Testis (tissue), 3 donors: ENCODE data around the gene CHRNA1. TPM values are rescaled to one million over a fixed set of nuclear protein-coding genes. Genes with fewer than 3 reads are reported as not detected.

Experiments used
- DNase-seq: peaks from one replicate; pipeline ENCODE4 v3.0.0-alpha.2; 2019
- H3K27ac ChIP-seq, 2 donors: fragments of 200-600 bp; sonication (generic); one replicate each; pipeline ENCODE4 v1.5.1; 2019
- H3K27me3 ChIP-seq: fragments of 200-600 bp; sonication (generic); one replicate; pipeline ENCODE4 v1.5.1; 2019
- H3K36me3 ChIP-seq: fragments of 200-600 bp; sonication (generic); one replicate; pipeline ENCODE4 v1.5.1; 2017; ENCODE audit warnings: low read depth; ENCODE audit errors: missing control alignments
- H3K4me1 ChIP-seq: fragments of 200-600 bp; sonication (generic); one replicate; pipeline ENCODE4 v1.5.1; 2019
- H3K4me3 ChIP-seq, 2 donors: fragments of 200-600 bp; sonication (generic); one replicate each; pipeline ENCODE4 v1.5.1; 2017 to 2019
- H3K9me3 ChIP-seq: fragments of 200-600 bp; sonication (generic); one replicate; pipeline ENCODE4 v1.5.1; 2017
- POLR2A ChIP-seq: fragments of 450-650 bp; IDR thresholded peaks from one replicate; pipeline ENCODE4 v1.6.1; 2017; ENCODE audit warnings: antibody characterized with exemption, mild to moderate bottlenecking, moderate library complexity
- WGBS, 2 donors: methylation state at CpG; one replicate each; pipeline ENCODE4 v1.1.5; 2018; 5-methylcytosine and 5-hydroxymethylcytosine counted together
- intact Hi-C: fragments of 100-400 bp; cut with DNase I; formaldehyde crosslinking; loops from one replicate; pipeline ENCODE4 v1.15.1; 2023; ENCODE audit warnings: low total_unique reads
- polyA plus RNA-seq: library from polyadenylated mRNA; stranded (reverse); fragments of 350-450 nt; fragmentation: Illumina TruSeq; extraction: RNeasy Lipid Tissue Mini Kit (QIAGEN cat#74804); gene quantifications from one replicate; pipeline ENCODE4 v1.2.3, GENCODE V29; 2014; ENCODE audit warnings: low read depth, low replicate concordance; ENCODE audit not compliant: insufficient read depth
- total RNA-seq, 2 donors: library from RNA; depleted of rRNA; stranded (reverse); fragments of >200 nt; gene quantifications; one replicate each; pipeline ENCODE4 v1.2.3, GENCODE V29; 2016
- TF ChIP-seq, protein P1 (sequence below), 3 experiments: fragments of 450-650 bp in 2 of 3; fragments of 200-600 bp in 1 of 3; sonication (generic) in 1 of 3; IDR thresholded peaks; one replicate each; pipeline ENCODE4 v1.5.1; 2016 to 2019; ENCODE audit warnings: antibody characterized with exemption in 3 of 3, mild to moderate bottlenecking in 2 of 3, moderate library complexity in 1 of 3

The CHRNA1 gene
- total and polyA plus RNA-seq, 3 donors from 2014 or later: 0.25 to 2.7 (median 1.2) TPM

DNA sequence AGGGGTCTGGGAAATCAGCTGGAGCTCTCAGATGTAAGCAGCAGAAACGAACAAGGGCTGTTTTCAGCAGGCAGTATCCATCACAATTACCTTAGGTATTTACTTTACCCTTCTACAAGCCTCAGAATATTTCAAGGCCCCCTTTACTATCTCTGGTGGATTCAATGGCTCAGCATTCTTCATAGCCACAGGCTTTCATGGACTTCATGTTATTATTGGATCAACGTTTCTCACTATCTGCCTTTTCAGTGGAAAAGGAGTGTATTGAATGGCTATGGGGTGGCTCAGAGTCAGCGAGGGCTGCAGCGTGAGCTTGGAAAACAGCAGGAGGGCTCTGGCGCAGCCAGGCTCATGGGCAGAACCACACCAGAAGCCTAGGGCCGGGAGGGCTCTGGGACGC, 16.6 kb upstream of the CHRNA1 start:
- TF ChIP-seq, protein P1, sequence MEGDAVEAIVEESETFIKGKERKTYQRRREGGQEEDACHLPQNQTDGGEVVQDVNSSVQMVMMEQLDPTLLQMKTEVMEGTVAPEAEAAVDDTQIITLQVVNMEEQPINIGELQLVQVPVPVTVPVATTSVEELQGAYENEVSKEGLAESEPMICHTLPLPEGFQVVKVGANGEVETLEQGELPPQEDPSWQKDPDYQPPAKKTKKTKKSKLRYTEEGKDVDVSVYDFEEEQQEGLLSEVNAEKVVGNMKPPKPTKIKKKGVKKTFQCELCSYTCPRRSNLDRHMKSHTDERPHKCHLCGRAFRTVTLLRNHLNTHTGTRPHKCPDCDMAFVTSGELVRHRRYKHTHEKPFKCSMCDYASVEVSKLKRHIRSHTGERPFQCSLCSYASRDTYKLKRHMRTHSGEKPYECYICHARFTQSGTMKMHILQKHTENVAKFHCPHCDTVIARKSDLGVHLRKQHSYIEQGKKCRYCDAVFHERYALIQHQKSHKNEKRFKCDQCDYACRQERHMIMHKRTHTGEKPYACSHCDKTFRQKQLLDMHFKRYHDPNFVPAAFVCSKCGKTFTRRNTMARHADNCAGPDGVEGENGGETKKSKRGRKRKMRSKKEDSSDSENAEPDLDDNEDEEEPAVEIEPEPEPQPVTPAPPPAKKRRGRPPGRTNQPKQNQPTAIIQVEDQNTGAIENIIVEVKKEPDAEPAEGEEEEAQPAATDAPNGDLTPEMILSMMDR (IDR thresholded peaks at IDR 0.05): no peak
- TF ChIP-seq POLR2A: no peak
- DNase-seq: no peak
- H3K36me3 ChIP-seq: no peaks in the 10 kb centered on the region
- WGBS, 2 donors: 88 to 93% methylated on average over 7 of the region's 7 CpGs
- H3K4me3 ChIP-seq: no peak overlapping the region
- intact Hi-C loops: no loop called here
- no peaks in the 10 kb centered on the region for H3K27me3 ChIP-seq
- H3K4me1 ChIP-seq: peaks cover 17% of the 10 kb centered on the region
- no peak overlapping the region for H3K27ac ChIP-seq
- H3K9me3 ChIP-seq: no peaks in the 10 kb centered on the region

DNA sequence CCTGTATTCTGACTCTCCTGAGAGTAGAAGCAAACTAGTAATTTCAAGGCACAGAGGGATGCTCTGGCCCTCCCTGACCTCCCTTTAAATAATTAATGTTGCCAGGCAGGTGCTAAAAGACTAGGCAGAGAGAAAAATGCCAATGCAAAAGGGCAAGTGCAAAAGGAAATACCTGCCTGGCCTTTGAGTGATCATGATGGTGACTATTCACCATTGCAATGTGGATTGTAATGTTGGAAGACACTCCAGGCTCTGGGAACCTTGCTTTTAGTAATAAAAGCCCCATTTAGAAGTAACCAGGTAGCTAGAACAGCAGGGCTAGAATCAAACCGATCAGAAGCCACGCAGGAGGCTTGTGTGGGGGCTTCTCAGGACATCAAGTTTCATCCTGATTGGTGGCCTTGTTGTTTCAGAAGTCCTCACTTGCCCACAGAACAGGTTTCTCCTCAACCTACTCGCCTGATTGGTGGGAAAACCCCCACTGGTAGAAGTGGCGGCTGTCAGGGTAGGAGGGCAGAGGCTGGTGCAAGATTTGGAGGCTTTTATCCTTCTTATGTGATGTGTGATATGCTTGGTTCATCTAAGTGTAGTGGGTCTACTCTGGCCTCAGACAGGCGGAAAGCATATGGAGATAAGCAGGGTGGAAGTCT, 16.0 kb upstream of the CHRNA1 start:
- H3K4me1 ChIP-seq: peaks cover 17% of the 10 kb centered on the region
- DNase-seq: no peak
- 87 to 91% methylated on average over 5 of the region's 5 CpGs for WGBS, 2 donors

DNA sequence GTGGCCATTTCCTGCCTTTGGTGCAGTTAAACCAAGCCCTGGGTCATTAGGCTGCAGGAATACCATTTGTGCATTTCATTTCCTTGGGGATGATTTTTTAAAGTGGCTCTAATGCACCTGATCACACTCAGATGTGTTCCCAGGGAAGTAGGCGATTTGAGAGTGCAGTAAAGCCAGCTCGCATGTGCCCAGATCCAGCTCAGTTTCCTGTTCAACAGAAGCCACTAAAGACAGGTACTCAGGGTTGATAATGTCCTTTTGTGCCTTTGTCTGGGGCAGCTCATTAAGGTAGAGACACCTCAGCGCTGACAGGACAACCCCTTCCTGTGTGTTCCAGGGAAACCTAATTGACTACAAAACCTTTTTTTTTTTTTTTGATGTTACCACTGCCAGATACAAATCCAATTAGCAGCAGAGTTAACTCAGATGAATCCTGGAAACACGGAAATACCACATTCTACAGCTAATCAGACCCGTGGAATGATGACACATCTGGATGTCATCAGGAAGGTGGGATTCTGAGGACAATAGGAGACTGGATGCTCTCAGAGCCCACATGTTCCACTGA, 15.2 kb upstream of the CHRNA1 start:
- TF ChIP-seq, protein P1 (IDR thresholded peaks at IDR 0.05): no peak
- TF ChIP-seq POLR2A: no peak
- intact Hi-C loops: no loop called here
- Histone ChIP-seq H3K36me3 (no peaks in the 10 kb centered on the region), H3K27me3 (no peaks in the 10 kb centered on the region), H3K4me3 (no peak overlapping the region), H3K4me1 (peaks cover 13% of the 10 kb centered on the region), H3K9me3 (no peaks in the 10 kb centered on the region), H3K27ac (no peak overlapping the region)
- WGBS, 2 donors: 96% methylated on average over 5 of the region's 5 CpGs
- DNase-seq: no peak

More for the DNA sequence above, 16.0 kb upstream of the CHRNA1 start:
- no peaks in the 10 kb centered on the region for H3K9me3 ChIP-seq
- H3K27ac ChIP-seq: no peak overlapping the region
- no peak for TF ChIP-seq POLR2A
- TF ChIP-seq, protein P1 (IDR thresholded peaks at IDR 0.05): no peak
- no peaks in the 10 kb centered on the region for H3K27me3 ChIP-seq
- no peaks in the 10 kb centered on the region for H3K36me3 ChIP-seq
- no peak overlapping the region for H3K4me3 ChIP-seq
- intact Hi-C loops: no loop called here

DNA sequence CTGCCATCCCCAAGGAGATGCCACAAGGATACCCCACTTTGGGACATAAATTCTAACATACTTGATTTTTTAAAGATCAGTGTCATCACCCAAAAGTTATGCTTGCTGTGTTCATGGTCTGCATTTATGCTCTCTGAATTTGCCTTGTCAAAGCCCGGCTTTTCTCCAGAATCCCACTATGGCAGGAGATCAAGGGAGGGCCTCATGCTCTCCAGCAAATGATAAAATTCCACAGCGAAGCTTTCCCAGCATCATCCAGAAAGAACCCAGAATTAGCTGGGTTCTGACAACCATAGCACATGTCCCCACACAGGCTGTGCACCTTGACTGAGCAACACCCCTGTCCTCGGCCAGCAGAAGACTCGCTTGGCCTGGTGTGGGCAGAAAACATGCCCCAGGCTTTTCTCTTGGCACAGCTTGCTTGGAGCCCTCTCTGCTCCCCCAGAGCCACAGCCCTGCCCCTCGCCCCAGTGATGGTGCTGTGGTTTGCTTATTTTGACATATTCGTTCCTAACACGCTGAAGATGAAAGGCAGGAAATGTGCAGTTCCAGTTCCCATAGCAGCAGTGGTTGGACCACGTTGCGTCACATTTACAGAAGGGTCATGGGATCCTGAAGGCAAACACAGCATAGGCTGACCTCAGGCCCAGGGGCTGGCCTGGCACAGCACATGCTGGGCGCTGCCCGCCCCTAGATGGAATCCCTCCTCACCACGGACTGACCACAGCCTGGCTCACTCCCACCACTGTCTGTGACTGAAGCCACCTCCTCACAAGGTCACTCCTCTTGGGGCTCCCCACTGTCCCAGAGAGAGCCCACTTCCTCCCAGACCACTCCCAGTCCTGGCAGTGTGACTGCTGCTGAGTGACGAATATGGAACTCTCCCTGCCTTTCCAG, 14.1 kb upstream of the CHRNA1 start:
- Histone ChIP-seq H3K27me3 (no peaks in the 10 kb centered on the region), H3K9me3 (no peaks in the 10 kb centered on the region), H3K36me3 (no peaks in the 10 kb centered on the region), H3K27ac (no peak overlapping the region), H3K4me3 (no peak overlapping the region), H3K4me1 (peaks cover 13% of the 10 kb centered on the region)
- 77 to 82% methylated on average over 10 to 13 of the region's 13 CpGs for WGBS, 2 donors
- TF ChIP-seq POLR2A: no peak
- TF ChIP-seq, protein P1 (IDR thresholded peaks at IDR 0.05): no peak
- DNase-seq: no peak
- intact Hi-C loops: no loop called here
